ENCODE data around the gene SORCS3. TPM values are rescaled to one million over a fixed set of nuclear protein-coding genes. Genes with fewer than 3 reads are reported as not detected.
A peak's percentile ranks its signal among the peaks of the same experiment; 100 is the strongest.

Gene SORCS3
- total RNA-seq, 1 donor from 2014 or later = 1.00 TPM

- Mint-ChIP-seq H3K4me1 (ENCODE audit: low read depth, unreplicated experiment) (peaks cover 18% of the 10 kb centered on the region), H3K27ac (ENCODE audit: unreplicated experiment) (peak overlapping the region; percentile 95), H3K4me3 (ENCODE audit: unreplicated experiment) (no peak overlapping the region), H3K36me3 (ENCODE audit: low read depth, unreplicated experiment) (no peaks in the 10 kb centered on the region), H3K9me3 (ENCODE audit: unreplicated experiment) (no peaks in the 10 kb centered on the region), H3K27me3 (ENCODE audit: low read depth, unreplicated experiment) (no peaks in the 10 kb centered on the region)
- H3K9me3 ChIP-seq (ENCODE audit: insufficient read depth, low read depth, low read length) = no peaks in the 10 kb centered on the region
- H3K79me2 ChIP-seq (ENCODE audit: insufficient read depth, low read length) = no peaks in the 10 kb centered on the region
- TF ChIP-seq EZH2 (IDR thresholded peaks at IDR 0.05; ENCODE audit: insufficient read depth, low read length) (no peak), CTCF (IDR thresholded peaks at IDR 0.05; ENCODE audit: insufficient read depth, low read depth, low read length) (no peak)
- H3K4me3 ChIP-seq (ENCODE audit: insufficient read depth, low read depth, low read length) = no peak overlapping the region
- peaks cover 11% of the 10 kb centered on the region for H3K4me1 ChIP-seq (ENCODE audit: insufficient read depth, low read length)
- H2AFZ ChIP-seq (ENCODE audit: low read depth, low read length) = no peak overlapping the region
- no peaks in the 10 kb centered on the region for H3K27me3 ChIP-seq (ENCODE audit: insufficient read depth, low read length)
- peak overlapping the region; percentile 27 for H3K27ac ChIP-seq (ENCODE audit: low read depth, low read length)
- FAIRE-seq = no peak
- H3K4me2 ChIP-seq (ENCODE audit: low read length) = peak overlapping the region; percentile 9
- no peaks in the 10 kb centered on the region for H3K36me3 ChIP-seq (ENCODE audit: insufficient read depth, low read length)
- H4K20me1 ChIP-seq (ENCODE audit: insufficient read depth, low read length) = no peaks in the 10 kb centered on the region
- DNase-seq (ENCODE audit: low read depth) = peak; percentile 33
- H3K9ac ChIP-seq (ENCODE audit: low read length) = no peak overlapping the region
Observed at GRCh38 chr10:105017691-105018090, 376.6 kb downstream of the SORCS3 start.

GRCh38 chr10:105023211-105024111, 382.4 kb downstream of the SORCS3 start:
- no peaks in the 10 kb centered on the region for H3K36me3 ChIP-seq (ENCODE audit: insufficient read depth, low read length)
- H2AFZ ChIP-seq (ENCODE audit: low read depth, low read length) = no peak overlapping the region
- H3K27me3 Mint-ChIP-seq (ENCODE audit: low read depth, unreplicated experiment) = peaks cover 3% of the 10 kb centered on the region
- H3K4me3 Mint-ChIP-seq (ENCODE audit: unreplicated experiment) = no peak overlapping the region
- H3K4me3 ChIP-seq (ENCODE audit: insufficient read depth, low read depth, low read length) = no peak overlapping the region
- no peaks in the 10 kb centered on the region for H3K4me1 ChIP-seq (ENCODE audit: insufficient read depth, low read length)
- H3K27ac ChIP-seq (ENCODE audit: low read depth, low read length) = no peak overlapping the region
- no peaks in the 10 kb centered on the region for H3K27me3 ChIP-seq (ENCODE audit: insufficient read depth, low read length)
- FAIRE-seq = no peak
- peak; percentile 62 for DNase-seq (ENCODE audit: low read depth)
- no peak overlapping the region for H3K4me2 ChIP-seq (ENCODE audit: low read length)
- H3K4me1 Mint-ChIP-seq (ENCODE audit: low read depth, unreplicated experiment) = peaks cover 7% of the 10 kb centered on the region
- no peaks in the 10 kb centered on the region for H3K36me3 Mint-ChIP-seq (ENCODE audit: low read depth, unreplicated experiment)
- H3K79me2 ChIP-seq (ENCODE audit: insufficient read depth, low read length) = no peaks in the 10 kb centered on the region
- peaks cover 3% of the 10 kb centered on the region for H3K9me3 Mint-ChIP-seq (ENCODE audit: unreplicated experiment)
- no peak overlapping the region for H3K9ac ChIP-seq (ENCODE audit: low read length)
- TF ChIP-seq CTCF (IDR thresholded peaks at IDR 0.05; ENCODE audit: insufficient read depth, low read depth, low read length) = no peak
- TF ChIP-seq EZH2 (IDR thresholded peaks at IDR 0.05; ENCODE audit: insufficient read depth, low read length) = no peak
- no peaks in the 10 kb centered on the region for H3K9me3 ChIP-seq (ENCODE audit: insufficient read depth, low read depth, low read length)
- no peak overlapping the region for H3K27ac Mint-ChIP-seq (ENCODE audit: unreplicated experiment)
- no peaks in the 10 kb centered on the region for H4K20me1 ChIP-seq (ENCODE audit: insufficient read depth, low read length)

- no peaks in the 10 kb centered on the region for H3K36me3 ChIP-seq (ENCODE audit: insufficient read depth, low read length)
- no peak overlapping the region for H3K27ac ChIP-seq (ENCODE audit: low read depth, low read length)
- no peaks in the 10 kb centered on the region for H4K20me1 ChIP-seq (ENCODE audit: insufficient read depth, low read length)
- no peak overlapping the region for H3K4me2 ChIP-seq (ENCODE audit: low read length)
- no peak overlapping the region for H3K27ac Mint-ChIP-seq (ENCODE audit: unreplicated experiment)
- H3K9me3 Mint-ChIP-seq (ENCODE audit: unreplicated experiment) = peaks cover 3% of the 10 kb centered on the region
- no peaks in the 10 kb centered on the region for H3K9me3 ChIP-seq (ENCODE audit: insufficient read depth, low read depth, low read length)
- no peaks in the 10 kb centered on the region for H3K36me3 Mint-ChIP-seq (ENCODE audit: low read depth, unreplicated experiment)
- H3K9ac ChIP-seq (ENCODE audit: low read length) = no peak overlapping the region
- DNase-seq (ENCODE audit: low read depth) = no peak
- FAIRE-seq = no peak
- no peak overlapping the region for H3K4me3 ChIP-seq (ENCODE audit: insufficient read depth, low read depth, low read length)
- H2AFZ ChIP-seq (ENCODE audit: low read depth, low read length) = no peak overlapping the region
- H3K4me1 ChIP-seq (ENCODE audit: insufficient read depth, low read length) = no peaks in the 10 kb centered on the region
- peaks cover 5% of the 10 kb centered on the region for H3K4me1 Mint-ChIP-seq (ENCODE audit: low read depth, unreplicated experiment)
- TF ChIP-seq EZH2 (IDR thresholded peaks at IDR 0.05; ENCODE audit: insufficient read depth, low read length) = no peak
- TF ChIP-seq CTCF (IDR thresholded peaks at IDR 0.05; ENCODE audit: insufficient read depth, low read depth, low read length) = no peak
- H3K27me3 Mint-ChIP-seq (ENCODE audit: low read depth, unreplicated experiment) = peaks cover 3% of the 10 kb centered on the region
- no peak overlapping the region for H3K4me3 Mint-ChIP-seq (ENCODE audit: unreplicated experiment)
- H3K27me3 ChIP-seq (ENCODE audit: insufficient read depth, low read length) = no peaks in the 10 kb centered on the region
- H3K79me2 ChIP-seq (ENCODE audit: insufficient read depth, low read length) = no peaks in the 10 kb centered on the region
Observed at GRCh38 chr10:105024184-105024583, 383.1 kb downstream of the SORCS3 start.
